ENCODE results near the gene ELF5.

GRCh38 chr11:34468209-34468841, 45.3 kb downstream of the ELF5 start:
- TF ChIP-seq HDGF (IDR thresholded peaks at IDR 0.05) = no peak
- no peak for TF ChIP-seq CREB1 (IDR thresholded peaks at IDR 0.05; ENCODE audit: low read depth)
- TF ChIP-seq EZH2 (IDR thresholded peaks at IDR 0.05; ENCODE audit: borderline replicate concordance, control insufficient read depth, low read depth, low read length) = no peak
- TF ChIP-seq IRF3 (IDR thresholded peaks at IDR 0.05) = no peak
- TF ChIP-seq FOXM1 (IDR thresholded peaks at IDR 0.05; ENCODE audit: low read depth, low read length) = no peak
- no peak for TF ChIP-seq BACH1 (IDR thresholded peaks at IDR 0.05; ENCODE audit: borderline replicate concordance)
- TF ChIP-seq EP300 (IDR thresholded peaks at IDR 0.05; ENCODE audit: borderline replicate concordance in 1 of 2, control insufficient read depth in 1 of 2, low read depth in 2 of 2, low read length in 2 of 2) = no peak
- TF ChIP-seq ETV6 (conservative IDR thresholded peaks at IDR 0.05 in 1 of 2, IDR thresholded peaks at IDR 0.05 in 1 of 2; ENCODE audit: borderline replicate concordance in 1 of 2, low read depth in 1 of 2) = no peak
- TF ChIP-seq POLR2AphosphoS5 (IDR thresholded peaks at IDR 0.05; ENCODE audit: low read length) = no peak
- TF ChIP-seq CTCF (IDR thresholded peaks at IDR 0.05 in 2 of 3, conservative IDR thresholded peaks at IDR 0.05 in 1 of 3; ENCODE audit: control insufficient read depth in 2 of 3, extremely low read depth in 1 of 3, insufficient read depth in 1 of 3, low read depth in 3 of 3, low read length in 3 of 3) = peak; percentile 55 to 73 (median 67)
- TF ChIP-seq ATF3 (IDR thresholded peaks at IDR 0.05; ENCODE audit: borderline replicate concordance, extremely low read depth, low read depth, low read length) = no peak
